ENCODE data around the gene SMTN. TPM values are rescaled to one million over a fixed set of nuclear protein-coding genes. Genes with fewer than 3 reads are reported as not detected.

Gene SMTN
- total and polyA plus RNA-seq, 9 of the 15 experiments (the other 6 are each of a cell fraction or from before 2014, with no cell fraction given), result 2.5 to 41.1 (median 16.1) TPM

GRCh38 chr22:31084811-31085492 lies 3.8 kb downstream of the SMTN start (continued):
- TF ChIP-seq, protein P1, sequence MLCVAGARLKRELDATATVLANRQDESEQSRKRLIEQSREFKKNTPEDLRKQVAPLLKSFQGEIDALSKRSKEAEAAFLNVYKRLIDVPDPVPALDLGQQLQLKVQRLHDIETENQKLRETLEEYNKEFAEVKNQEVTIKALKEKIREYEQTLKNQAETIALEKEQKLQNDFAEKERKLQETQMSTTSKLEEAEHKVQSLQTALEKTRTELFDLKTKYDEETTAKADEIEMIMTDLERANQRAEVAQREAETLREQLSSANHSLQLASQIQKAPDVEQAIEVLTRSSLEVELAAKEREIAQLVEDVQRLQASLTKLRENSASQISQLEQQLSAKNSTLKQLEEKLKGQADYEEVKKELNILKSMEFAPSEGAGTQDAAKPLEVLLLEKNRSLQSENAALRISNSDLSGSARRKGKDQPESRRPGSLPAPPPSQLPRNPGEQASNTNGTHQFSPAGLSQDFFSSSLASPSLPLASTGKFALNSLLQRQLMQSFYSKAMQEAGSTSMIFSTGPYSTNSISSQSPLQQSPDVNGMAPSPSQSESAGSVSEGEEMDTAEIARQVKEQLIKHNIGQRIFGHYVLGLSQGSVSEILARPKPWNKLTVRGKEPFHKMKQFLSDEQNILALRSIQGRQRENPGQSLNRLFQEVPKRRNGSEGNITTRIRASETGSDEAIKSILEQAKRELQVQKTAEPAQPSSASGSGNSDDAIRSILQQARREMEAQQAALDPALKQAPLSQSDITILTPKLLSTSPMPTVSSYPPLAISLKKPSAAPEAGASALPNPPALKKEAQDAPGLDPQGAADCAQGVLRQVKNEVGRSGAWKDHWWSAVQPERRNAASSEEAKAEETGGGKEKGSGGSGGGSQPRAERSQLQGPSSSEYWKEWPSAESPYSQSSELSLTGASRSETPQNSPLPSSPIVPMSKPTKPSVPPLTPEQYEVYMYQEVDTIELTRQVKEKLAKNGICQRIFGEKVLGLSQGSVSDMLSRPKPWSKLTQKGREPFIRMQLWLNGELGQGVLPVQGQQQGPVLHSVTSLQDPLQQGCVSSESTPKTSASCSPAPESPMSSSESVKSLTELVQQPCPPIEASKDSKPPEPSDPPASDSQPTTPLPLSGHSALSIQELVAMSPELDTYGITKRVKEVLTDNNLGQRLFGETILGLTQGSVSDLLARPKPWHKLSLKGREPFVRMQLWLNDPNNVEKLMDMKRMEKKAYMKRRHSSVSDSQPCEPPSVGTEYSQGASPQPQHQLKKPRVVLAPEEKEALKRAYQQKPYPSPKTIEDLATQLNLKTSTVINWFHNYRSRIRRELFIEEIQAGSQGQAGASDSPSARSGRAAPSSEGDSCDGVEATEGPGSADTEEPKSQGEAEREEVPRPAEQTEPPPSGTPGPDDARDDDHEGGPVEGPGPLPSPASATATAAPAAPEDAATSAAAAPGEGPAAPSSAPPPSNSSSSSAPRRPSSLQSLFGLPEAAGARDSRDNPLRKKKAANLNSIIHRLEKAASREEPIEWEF (CRISPR knock-in tag; IDR thresholded peaks at IDR 0.05), result no peak
- TF ChIP-seq HDAC1 (IDR thresholded peaks at IDR 0.05), result peak in 1 of 2 experiments; percentile 66; a peak in 2 of 4 replicates
- no peak for TF ChIP-seq MIER1 (IDR thresholded peaks at IDR 0.05; ENCODE audit: low read depth)
- TF ChIP-seq ZNF518B (CRISPR knock-in tag; IDR thresholded peaks at IDR 0.05), result no peak
- TF ChIP-seq CHD4 (IDR thresholded peaks at IDR 0.05; ENCODE audit: insufficient read depth, insufficient replicate concordance, low read depth, low read length, poor library complexity, severe bottlenecking), result no peak
- no peak for TF ChIP-seq CCAR2 (IDR thresholded peaks at IDR 0.05; ENCODE audit: low read depth, low read length)
- TF ChIP-seq SIX5 (IDR thresholded peaks at IDR 0.05; ENCODE audit: borderline replicate concordance in 1 of 2, insufficient read depth in 1 of 2, low read depth in 1 of 2, low read length in 2 of 2), result no peak
- TF ChIP-seq MYBL2 (IDR thresholded peaks at IDR 0.05; ENCODE audit: low read depth), result no peak
- no peak for TF ChIP-seq MYBL2 (CRISPR knock-in tag; IDR thresholded peaks at IDR 0.05; ENCODE audit: borderline replicate concordance)
- TF ChIP-seq PBX2 (CRISPR knock-in tag; IDR thresholded peaks at IDR 0.05; ENCODE audit: low read depth), result no peak
- no peak for TF ChIP-seq PBX2 (tag; conservative IDR thresholded peaks at IDR 0.05; ENCODE audit: low read depth)
- TF ChIP-seq ZC3H11A (IDR thresholded peaks at IDR 0.05; ENCODE audit: low read depth, low read length), result no peak
- no peak for TF ChIP-seq DNMT1 (IDR thresholded peaks at IDR 0.05)
- no peak for TF ChIP-seq HNRNPUL1 (IDR thresholded peaks at IDR 0.05; ENCODE audit: low read length)
- peak; percentile 85 for TF ChIP-seq ZFX (CRISPR knock-in tag; IDR thresholded peaks at IDR 0.05)
- TF ChIP-seq SPI1 (IDR thresholded peaks at IDR 0.05; ENCODE audit: borderline replicate concordance, low read depth, low read length), result no peak

Measured in K562 (cell line).